ENCODE data around the gene AGAP1. TPM values are rescaled to one million over a fixed set of nuclear protein-coding genes. Genes with fewer than 3 reads are reported as not detected.

AGAP1 gene
- total RNA-seq, 1 experiment from 2014 or later = 25.8 TPM

- no peaks in the 10 kb centered on the region for H3K27me3 ChIP-seq (ENCODE audit: insufficient read depth, low read length)
- H3T11ph ChIP-seq (ENCODE audit: low read length) = no peak overlapping the region
- no peak overlapping the region for H3K4me2 ChIP-seq (ENCODE audit: insufficient read depth, insufficient read length, low read length)
- no peak overlapping the region for H4K8ac ChIP-seq (replicated peaks; ENCODE audit: insufficient read length, low read depth, low read length)
- no peak overlapping the region for H3K27ac ChIP-seq (ENCODE audit: insufficient read length, low read depth, low read length)
- H3K14ac ChIP-seq (ENCODE audit: insufficient read depth, low read length) = no peak overlapping the region
- no peaks in the 10 kb centered on the region for H3K9me3 ChIP-seq (ENCODE audit: control insufficient read depth, low read depth, low read length)
- Mint-ChIP-seq H3K27me3 (ENCODE audit: low read depth) (no peaks in the 10 kb centered on the region), H3K4me3 (no peak overlapping the region), H3K36me3 (ENCODE audit: insufficient read depth in 1 of 3, low read depth in 3 of 3) (no peaks in the 10 kb centered on the region; a peak in 1 of 7 replicates), H3K9me3 (no peaks in the 10 kb centered on the region), H3K4me1 (peaks cover 29 to 31% of the 10 kb centered on the region in 2 experiments), H3K27ac (no peak overlapping the region)
- TF ChIP-seq CTCF (conservative IDR thresholded peaks at IDR 0.05) = no peak
- peaks cover 10% of the 10 kb centered on the region; the same call in 1 of the 2 replicates for H3K79me2 ChIP-seq (ENCODE audit: insufficient read depth, low read length)
- H3K79me1 ChIP-seq (ENCODE audit: insufficient read depth, low read depth, low read length, poor library complexity, severe bottlenecking) = peaks cover 4% of the 10 kb centered on the region
- H2BK12ac ChIP-seq (ENCODE audit: insufficient read length, low read depth, low read length) = no peak overlapping the region
- H4K5ac ChIP-seq (ENCODE audit: insufficient read length, low read depth, low read length) = no peak overlapping the region
- H3K23me2 ChIP-seq (ENCODE audit: insufficient read length, low read depth, low read length, poor library complexity, severe bottlenecking) = no peaks in the 10 kb centered on the region
- H2BK120ac ChIP-seq (ENCODE audit: low read depth, low read length, poor library complexity, severe bottlenecking) = no peak overlapping the region
- H3K9ac ChIP-seq (ENCODE audit: extremely low read depth, insufficient read length, low read length) = no peak overlapping the region
- H3K4me1 ChIP-seq (ENCODE audit: insufficient read depth, low read length) = no peaks in the 10 kb centered on the region
- no peak overlapping the region for H3K56ac ChIP-seq (ENCODE audit: insufficient read length, low read depth, low read length)
- peaks cover 2% of the 10 kb centered on the region for H4K20me1 ChIP-seq (ENCODE audit: control insufficient read depth, insufficient read depth, insufficient read length)
- no peak overlapping the region for H3K18ac ChIP-seq (ENCODE audit: insufficient read length, low read depth, low read length)
- no peak overlapping the region for H2BK20ac ChIP-seq (ENCODE audit: low read depth, low read length, poor library complexity, severe bottlenecking)
- DNase-seq = no peak
- no peak overlapping the region for H3K4ac ChIP-seq (ENCODE audit: low read depth, low read length)
- H2BK5ac ChIP-seq (ENCODE audit: insufficient read length, low read length) = no peak overlapping the region
- no peak overlapping the region for H2BK15ac ChIP-seq (ENCODE audit: low read depth, low read length)
- no peak overlapping the region for H3K23ac ChIP-seq (ENCODE audit: insufficient read length, low read depth, low read length)
- no peak overlapping the region for H2AK5ac ChIP-seq (ENCODE audit: insufficient read length, low read length)
- no CpG with 5 or more reads among the region's 10 CpGs for WGBS (ENCODE audit: extremely low coverage, insufficient read length, low lambda C conversion rate)
- H2AFZ ChIP-seq (ENCODE audit: low read length) = no peak overlapping the region
- H4K91ac ChIP-seq (ENCODE audit: insufficient read length, low read depth, low read length) = no peak overlapping the region
Measured at GRCh38 chr2:235678712-235679111, 184.9 kb downstream of the AGAP1 start.

All from H9 (cell line).